ENCODE data around the gene SLC7A10.

DNA sequence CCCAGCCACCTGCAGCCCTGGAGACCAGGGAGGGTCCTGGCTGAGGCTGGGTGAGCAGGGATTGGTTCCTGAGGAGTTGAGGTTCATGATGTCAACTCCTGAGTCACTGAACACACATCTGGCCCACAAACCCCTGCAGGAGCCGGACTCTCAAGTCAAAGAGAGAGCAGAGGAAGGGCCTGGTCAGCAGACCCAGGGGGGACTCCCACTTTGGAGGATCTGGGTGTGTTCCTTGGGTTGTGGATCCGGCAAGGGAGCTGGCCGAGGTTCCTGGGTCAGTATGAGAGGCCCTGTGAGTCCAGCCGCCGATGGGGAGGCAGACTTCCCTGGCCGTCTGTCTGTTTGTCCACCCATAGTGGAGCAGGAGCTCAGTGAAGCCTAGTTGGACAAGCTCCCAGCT lies 4.0 kb downstream of the SLC7A10 start:
- TF ChIP-seq EZH2 (IDR thresholded peaks at IDR 0.05; ENCODE audit: low read length) = no peak
- TF ChIP-seq, protein P1, sequence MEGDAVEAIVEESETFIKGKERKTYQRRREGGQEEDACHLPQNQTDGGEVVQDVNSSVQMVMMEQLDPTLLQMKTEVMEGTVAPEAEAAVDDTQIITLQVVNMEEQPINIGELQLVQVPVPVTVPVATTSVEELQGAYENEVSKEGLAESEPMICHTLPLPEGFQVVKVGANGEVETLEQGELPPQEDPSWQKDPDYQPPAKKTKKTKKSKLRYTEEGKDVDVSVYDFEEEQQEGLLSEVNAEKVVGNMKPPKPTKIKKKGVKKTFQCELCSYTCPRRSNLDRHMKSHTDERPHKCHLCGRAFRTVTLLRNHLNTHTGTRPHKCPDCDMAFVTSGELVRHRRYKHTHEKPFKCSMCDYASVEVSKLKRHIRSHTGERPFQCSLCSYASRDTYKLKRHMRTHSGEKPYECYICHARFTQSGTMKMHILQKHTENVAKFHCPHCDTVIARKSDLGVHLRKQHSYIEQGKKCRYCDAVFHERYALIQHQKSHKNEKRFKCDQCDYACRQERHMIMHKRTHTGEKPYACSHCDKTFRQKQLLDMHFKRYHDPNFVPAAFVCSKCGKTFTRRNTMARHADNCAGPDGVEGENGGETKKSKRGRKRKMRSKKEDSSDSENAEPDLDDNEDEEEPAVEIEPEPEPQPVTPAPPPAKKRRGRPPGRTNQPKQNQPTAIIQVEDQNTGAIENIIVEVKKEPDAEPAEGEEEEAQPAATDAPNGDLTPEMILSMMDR (optimal IDR thresholded peaks at IDR 0.05 in 1 of 3, IDR thresholded peaks at IDR 0.05 in 1 of 3, conservative IDR thresholded peaks at IDR 0.05 in 1 of 3; ENCODE audit: extremely low read depth in 1 of 3, insufficient read depth in 2 of 3, low read length in 3 of 3) = no peak

Data from keratinocyte (primary cell).